CD14-positive monocyte (primary cell): Measurements from ENCODE around the gene TMEM132C. TPM values are rescaled to one million over a fixed set of nuclear protein-coding genes. Genes with fewer than 3 reads are reported as not detected.

Experiments used
- DNase-seq, 3 donors: peaks; one replicate each; pipeline ENCODE4 v3.0.0-alpha.2; 2011 to 2022
- H2AFZ ChIP-seq: 2 replicates; pipeline ENCODE4 v1.6.0; 2012; ENCODE audit warnings: mild to moderate bottlenecking, low read depth, low read length, inconsistent platforms; ENCODE audit not compliant: insufficient read depth, poor library complexity, severe bottlenecking
- H3K27ac ChIP-seq, 2 donors: 1 replicate in 1 of 2; 2 replicates in 1 of 2; pipeline ENCODE4 v1.5.1; 2012 to 2013; ENCODE audit warnings: low read length in 2 of 2, control low read depth in 1 of 2, inconsistent platforms in 1 of 2, low read depth in 1 of 2, mild to moderate bottlenecking in 1 of 2
- H3K27me3 ChIP-seq, 2 donors: one replicate each; pipeline versions ENCODE4 v1.6.0 to v1.6.1; 2011 to 2013; ENCODE audit warnings: low read length in 2 of 2; ENCODE audit not compliant: control insufficient read depth in 2 of 2, insufficient read depth in 2 of 2
- H3K36me3 ChIP-seq, 2 donors: replicated peaks in 1 of 2; 1 replicate in 1 of 2; 2 replicates in 1 of 2; pipeline versions ENCODE4 v1.5.1 to v1.6.1; 2012 to 2013; ENCODE audit warnings: low read length in 2 of 2, control low read depth in 1 of 2, inconsistent platforms in 1 of 2, mild to moderate bottlenecking in 1 of 2; ENCODE audit not compliant: insufficient read depth in 2 of 2, control insufficient read depth in 1 of 2
- H3K4me1 ChIP-seq, 2 donors: 1 replicate in 1 of 2; 2 replicates in 1 of 2; pipeline versions ENCODE4 v1.5.1 to v1.6.1; 2012 to 2013; ENCODE audit warnings: low read length in 2 of 2, control low read depth in 1 of 2, inconsistent platforms in 1 of 2, mild to moderate bottlenecking in 1 of 2, moderate library complexity in 1 of 2; ENCODE audit not compliant: insufficient read depth in 2 of 2, control insufficient read depth in 1 of 2
- H3K4me2 ChIP-seq: replicated peaks from 2 replicates; pipeline ENCODE3; 2012; ENCODE audit warnings: low read length, moderate library complexity, mild to moderate bottlenecking; ENCODE audit not compliant: poor library complexity, severe bottlenecking; ENCODE audit errors: extremely low read depth
- H3K4me3 ChIP-seq, 3 experiments: fragments of 200-600 bp in 1 of 3; sonication (generic) in 1 of 3; replicated peaks in 1 of 3; 1 replicate in 2 of 3; 2 replicates in 1 of 3; pipeline ENCODE4 v1.5.1; 2011 to 2013; ENCODE audit warnings: low read length in 3 of 3, mild to moderate bottlenecking in 3 of 3, control low read depth in 2 of 3, low read depth in 2 of 3, inconsistent platforms in 1 of 3, moderate library complexity in 1 of 3
- H3K79me2 ChIP-seq: 2 replicates; pipeline ENCODE4 v1.6.0; 2012; ENCODE audit warnings: mild to moderate bottlenecking, control low read depth, inconsistent platforms, low read length, moderate library complexity; ENCODE audit not compliant: insufficient read depth
- H3K9ac ChIP-seq: 2 replicates; pipeline ENCODE4 v1.6.0; 2017; ENCODE audit warnings: low read length, mild to moderate bottlenecking; ENCODE audit not compliant: insufficient read depth, poor library complexity, severe bottlenecking
- H3K9me3 ChIP-seq, 2 donors: replicated peaks in 1 of 2; 1 replicate in 1 of 2; 2 replicates in 1 of 2; pipeline versions ENCODE4 v1.5.1 to v1.6.1; 2012 to 2013; ENCODE audit warnings: low read length in 2 of 2, control low read depth in 1 of 2; ENCODE audit not compliant: control insufficient read depth in 1 of 2, insufficient read depth in 1 of 2
- H4K20me1 ChIP-seq: 2 replicates; pipeline ENCODE4 v1.6.0; 2012; ENCODE audit warnings: mild to moderate bottlenecking, low read length, control low read depth, moderate library complexity; ENCODE audit not compliant: insufficient read depth
- H3K27ac Mint-ChIP-seq, 7 donors: one replicate each; pipeline ENCODE4 v1.8.0; 2020; ENCODE audit warnings: mild to moderate bottlenecking in 7 of 7, mixed read lengths in 7 of 7, moderate library complexity in 6 of 7, inconsistent platforms in 2 of 7
- H3K27me3 Mint-ChIP-seq, 3 donors: one replicate each; pipeline ENCODE4 v1.8.0; 2021 to 2022; ENCODE audit warnings: low read depth in 3 of 3, mild to moderate bottlenecking in 3 of 3, mixed read lengths in 3 of 3, moderate library complexity in 3 of 3, inconsistent platforms in 1 of 3
- H3K36me3 Mint-ChIP-seq, 2 donors: one replicate each; pipeline ENCODE4 v1.8.0; 2020; ENCODE audit warnings: mixed read lengths in 2 of 2, inconsistent platforms in 1 of 2, mild to moderate bottlenecking in 1 of 2
- H3K4me1 Mint-ChIP-seq: one replicate; pipeline ENCODE4 v1.8.0; 2020; ENCODE audit warnings: mild to moderate bottlenecking, mixed read lengths
- H3K4me3 Mint-ChIP-seq, 2 donors: one replicate each; pipeline ENCODE4 v1.8.0; 2020; ENCODE audit warnings: mild to moderate bottlenecking in 2 of 2, mixed read lengths in 2 of 2, moderate library complexity in 1 of 2
- H3K9me3 Mint-ChIP-seq, 7 donors: one replicate each; pipeline ENCODE4 v1.8.0; 2020 to 2022; ENCODE audit warnings: mixed read lengths in 7 of 7, mild to moderate bottlenecking in 6 of 7, moderate library complexity in 6 of 7, inconsistent platforms in 2 of 7
- WGBS: methylation state at CpG from one replicate; pipeline ENCODE4 v1.1.5; 2013; ENCODE audit warnings: missing lambda C conversion rate; ENCODE audit not compliant: insufficient coverage; 5-methylcytosine and 5-hydroxymethylcytosine counted together
- intact Hi-C, 2 donors: fragments of 100-400 bp; cut with micrococcal nuclease; formaldehyde crosslinking; loops; one replicate each; pipeline versions ENCODE4 v1.15.0 to v1.15.1; 2023
- polyA plus RNA-seq, 3 donors: library from polyadenylated mRNA; depleted of rRNA in 1 of 3; unstranded in 2 of 3; stranded (reverse) in 1 of 3; fragments of 300-500 nt in 2 of 3; fragments of >200 nt in 1 of 3; fragmentation: Illumina TruSeq in 2 of 3; gene quantifications; 1 replicate in 2 of 3; 2 replicates in 1 of 3; pipeline ENCODE4 v1.2.3, GENCODE V29; 2012 to 2021
- TF ChIP-seq, protein P1 (sequence below): fragments of 200-600 bp; IDR thresholded peaks from one replicate; pipeline ENCODE4 v1.8.0; 2022; ENCODE audit warnings: antibody characterized with exemption, mild to moderate bottlenecking

Gene TMEM132C
- polyA plus RNA-seq, 3 donors, result not detected

DNA sequence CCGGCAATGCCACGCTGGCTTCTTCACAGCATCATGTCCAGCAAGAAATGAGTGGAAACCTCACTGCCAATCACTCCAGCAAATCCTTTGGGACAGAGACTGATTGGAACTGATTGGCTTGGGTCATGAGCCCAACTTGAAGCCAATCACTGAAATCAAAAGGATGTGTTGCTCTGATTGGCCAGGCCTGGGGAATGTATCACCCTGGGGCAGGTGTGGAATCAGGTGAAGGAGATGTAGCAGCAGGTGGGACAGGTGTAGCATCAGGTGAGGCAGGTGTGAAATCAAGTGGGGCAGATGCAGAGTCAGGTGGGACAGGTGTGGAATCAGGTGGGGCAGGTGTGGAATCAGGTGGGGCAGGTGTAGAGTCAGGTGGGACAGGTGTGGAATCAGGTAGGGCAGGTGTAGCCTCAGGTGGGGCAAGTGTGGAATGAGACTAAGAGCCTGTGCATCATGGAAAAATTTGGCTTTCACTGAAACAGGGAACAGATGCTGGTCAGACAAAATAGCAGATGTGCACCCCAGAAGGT lies 350.4 kb downstream of the TMEM132C start:
- no peak overlapping the region for H3K4me3 Mint-ChIP-seq
- Histone ChIP-seq H3K79me2 (no peaks in the 10 kb centered on the region), H3K9me3 (no peaks in the 10 kb centered on the region), H3K27me3 (no peaks in the 10 kb centered on the region), H3K9ac (no peak overlapping the region), H3K4me3 (no peak overlapping the region), H3K4me2 (no peak overlapping the region), H3K36me3 (no peaks in the 10 kb centered on the region), H2AFZ (no peak overlapping the region), H3K4me1 (no peaks in the 10 kb centered on the region), H3K27ac (no peak overlapping the region), H4K20me1 (no peaks in the 10 kb centered on the region)
- TF ChIP-seq, protein P1, sequence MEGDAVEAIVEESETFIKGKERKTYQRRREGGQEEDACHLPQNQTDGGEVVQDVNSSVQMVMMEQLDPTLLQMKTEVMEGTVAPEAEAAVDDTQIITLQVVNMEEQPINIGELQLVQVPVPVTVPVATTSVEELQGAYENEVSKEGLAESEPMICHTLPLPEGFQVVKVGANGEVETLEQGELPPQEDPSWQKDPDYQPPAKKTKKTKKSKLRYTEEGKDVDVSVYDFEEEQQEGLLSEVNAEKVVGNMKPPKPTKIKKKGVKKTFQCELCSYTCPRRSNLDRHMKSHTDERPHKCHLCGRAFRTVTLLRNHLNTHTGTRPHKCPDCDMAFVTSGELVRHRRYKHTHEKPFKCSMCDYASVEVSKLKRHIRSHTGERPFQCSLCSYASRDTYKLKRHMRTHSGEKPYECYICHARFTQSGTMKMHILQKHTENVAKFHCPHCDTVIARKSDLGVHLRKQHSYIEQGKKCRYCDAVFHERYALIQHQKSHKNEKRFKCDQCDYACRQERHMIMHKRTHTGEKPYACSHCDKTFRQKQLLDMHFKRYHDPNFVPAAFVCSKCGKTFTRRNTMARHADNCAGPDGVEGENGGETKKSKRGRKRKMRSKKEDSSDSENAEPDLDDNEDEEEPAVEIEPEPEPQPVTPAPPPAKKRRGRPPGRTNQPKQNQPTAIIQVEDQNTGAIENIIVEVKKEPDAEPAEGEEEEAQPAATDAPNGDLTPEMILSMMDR, result no peak
- H3K27me3 Mint-ChIP-seq, result peaks cover 0 to 4% (median 0%) of the 10 kb centered on the region in 3 donors
- no peaks in the 10 kb centered on the region for H3K36me3 Mint-ChIP-seq
- no peaks in the 10 kb centered on the region for H3K4me1 Mint-ChIP-seq
- no peak overlapping the region for H3K27ac Mint-ChIP-seq
- 100% methylated on average over 1 of the region's 2 CpGs for WGBS
- intact Hi-C loops, result no loop called here
- no peak for DNase-seq
- H3K9me3 Mint-ChIP-seq, result peaks cover 0 to 12% (median 3%) of the 10 kb centered on the region in 7 donors

DNA sequence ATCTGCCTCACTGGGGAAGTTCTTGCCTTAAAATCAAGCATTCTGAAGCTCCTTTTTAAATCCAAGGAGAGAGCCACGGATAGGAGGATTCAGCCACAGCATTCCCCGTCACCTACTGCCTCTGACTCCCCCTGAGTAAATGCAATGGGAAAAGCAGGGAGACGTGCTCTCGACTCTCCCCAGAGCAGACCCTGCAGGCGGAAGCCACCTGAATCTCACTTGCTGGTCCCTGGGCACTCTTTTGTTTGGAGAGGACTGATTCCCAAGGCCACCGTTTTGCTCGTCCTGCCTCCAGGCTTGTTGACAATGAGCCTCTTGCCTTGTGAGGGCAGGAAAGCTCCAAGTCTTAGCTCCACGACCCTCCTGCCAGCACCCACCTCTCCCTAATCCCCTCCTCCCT lies 352.3 kb downstream of the TMEM132C start:
- Histone ChIP-seq H3K36me3 (no peaks in the 10 kb centered on the region), H3K4me1 (no peaks in the 10 kb centered on the region), H2AFZ (no peak overlapping the region), H3K4me3 (no peak overlapping the region), H3K9ac (no peak overlapping the region), H3K79me2 (no peaks in the 10 kb centered on the region), H3K4me2 (no peak overlapping the region), H3K27me3 (no peaks in the 10 kb centered on the region), H4K20me1 (no peaks in the 10 kb centered on the region), H3K27ac (no peak overlapping the region), H3K9me3 (no peaks in the 10 kb centered on the region)
- Mint-ChIP-seq H3K4me1 (no peaks in the 10 kb centered on the region), H3K9me3 (peaks cover 0 to 10% (median 3%) of the 10 kb centered on the region in 7 donors), H3K36me3 (no peaks in the 10 kb centered on the region), H3K4me3 (no peak overlapping the region), H3K27me3 (peaks cover 0 to 3% (median 1%) of the 10 kb centered on the region in 3 donors), H3K27ac (no peak overlapping the region)
- intact Hi-C loops, result no loop called here
- TF ChIP-seq, protein P1, result no peak
- WGBS, result no CpG with 5 or more reads among the region's 8 CpGs
- no peak for DNase-seq
